Measurements from ENCODE around the gene MDM4. TPM values are rescaled to one million over a fixed set of nuclear protein-coding genes. Genes with fewer than 3 reads are reported as not detected.

Gene MDM4, protein sequence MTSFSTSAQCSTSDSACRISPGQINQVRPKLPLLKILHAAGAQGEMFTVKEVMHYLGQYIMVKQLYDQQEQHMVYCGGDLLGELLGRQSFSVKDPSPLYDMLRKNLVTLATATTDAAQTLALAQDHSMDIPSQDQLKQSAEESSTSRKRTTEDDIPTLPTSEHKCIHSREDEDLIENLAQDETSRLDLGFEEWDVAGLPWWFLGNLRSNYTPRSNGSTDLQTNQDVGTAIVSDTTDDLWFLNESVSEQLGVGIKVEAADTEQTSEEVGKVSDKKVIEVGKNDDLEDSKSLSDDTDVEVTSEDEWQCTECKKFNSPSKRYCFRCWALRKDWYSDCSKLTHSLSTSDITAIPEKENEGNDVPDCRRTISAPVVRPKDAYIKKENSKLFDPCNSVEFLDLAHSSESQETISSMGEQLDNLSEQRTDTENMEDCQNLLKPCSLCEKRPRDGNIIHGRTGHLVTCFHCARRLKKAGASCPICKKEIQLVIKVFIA
- 17.5 and 22.4 TPM in 2 replicates for total RNA-seq

DNA sequence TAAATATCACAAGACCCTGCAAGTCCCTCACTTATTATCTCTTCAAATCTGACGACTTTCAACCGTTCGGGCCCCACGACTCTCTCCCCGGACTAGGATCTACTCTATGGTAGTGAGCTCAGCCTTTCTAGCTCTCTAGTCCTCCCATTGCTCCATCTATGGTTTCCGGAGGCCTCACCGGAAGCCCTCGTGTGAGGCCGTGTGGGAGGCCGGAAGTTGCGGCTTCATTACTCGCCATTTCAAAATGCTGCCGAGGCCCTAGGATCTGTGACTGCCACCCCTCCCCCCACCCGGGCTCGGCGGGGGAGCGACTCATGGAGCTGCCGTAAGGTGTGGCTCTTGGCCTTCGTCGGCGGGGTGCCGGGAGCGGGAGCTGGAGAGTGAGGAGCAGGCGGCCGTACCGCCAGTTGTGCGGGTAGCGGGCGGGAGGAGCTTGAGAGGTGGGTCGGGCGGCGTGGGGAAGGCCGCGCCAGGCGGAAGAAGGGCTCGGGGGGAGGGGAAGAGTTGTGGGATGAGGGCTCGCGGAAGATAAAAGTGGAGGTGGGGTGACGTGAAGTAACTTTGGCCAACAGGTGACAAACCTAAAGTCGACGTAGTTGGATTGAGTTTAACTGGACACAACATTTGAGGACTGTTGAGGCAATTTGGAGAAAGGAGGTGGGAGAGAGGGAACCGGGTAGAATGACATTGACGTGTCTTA is at the start of gene MDM4:
Gene MDM4 (plus strand): TSS at position 227 of the 700 bp plus-strand sequence. CDS start 9,113 bp downstream, outside the sequence.

DNA sequence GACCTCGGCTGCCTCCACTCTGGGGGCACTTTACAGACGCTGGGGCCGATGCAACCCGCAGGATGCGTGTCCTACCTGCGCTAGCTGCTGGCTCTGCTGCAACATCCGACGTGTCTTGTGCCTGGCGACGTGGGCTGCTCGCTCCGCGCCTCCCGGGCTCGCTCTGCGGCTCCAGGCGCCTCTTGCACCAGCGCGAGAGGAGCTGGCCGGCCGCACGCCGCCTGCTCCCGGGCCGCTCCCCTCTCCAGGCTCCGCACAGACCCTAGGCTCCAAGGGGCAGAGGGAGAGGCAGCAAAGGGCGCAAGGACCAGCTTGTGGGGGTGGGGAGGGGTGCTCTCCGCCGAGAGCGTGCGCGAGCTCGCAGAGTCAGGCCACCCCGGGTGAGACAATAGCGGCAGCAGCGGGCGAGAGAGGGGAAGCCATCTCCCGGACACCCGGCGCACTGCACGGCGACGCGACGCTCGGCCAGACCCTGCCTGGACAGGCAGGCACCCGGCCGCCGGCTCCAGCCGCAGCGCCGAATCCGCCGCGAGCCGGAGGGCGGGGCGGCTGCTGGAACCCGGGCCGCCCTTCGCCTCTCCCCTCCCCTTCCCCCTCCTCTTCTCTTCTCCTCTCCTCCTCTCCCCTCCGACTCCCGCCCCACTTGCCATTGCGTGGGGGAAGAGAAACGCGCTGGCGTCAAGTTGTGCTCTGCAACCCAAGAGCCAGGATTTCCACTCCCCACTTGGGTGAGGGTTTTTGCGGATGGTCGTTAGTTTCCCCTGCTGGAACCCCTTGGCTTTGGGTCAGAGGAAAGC is 21.7 kb upstream of the MDM4 start, which contains the start of gene PIK3C2B:
Gene PIK3C2B (minus strand): TSS at position 525 of the 797 bp plus-strand sequence. CDS start 25,003 bp downstream, outside the sequence.

Other genes with a start within 250 kb of the MDM4 start
- 1.5 and 1.8 TPM in 2 replicates for gene PLEKHA6, start 156.5 kb upstream of the MDM4 start, total RNA-seq
- 21.9 and 23.5 TPM in 2 replicates for gene PPP1R15B, start 104.6 kb upstream of the MDM4 start, total RNA-seq
- gene PIK3C2B, start 21.6 kb upstream of the MDM4 start, total RNA-seq, result 1.6 and 1.9 TPM in 2 replicates
- gene LRRN2, start 169.3 kb downstream of the MDM4 start, total RNA-seq, result 0.28 and 0.65 TPM in 2 replicates

Data from smooth muscle cell of bladder (primary cell).